HG03280 (cell line): Measurements from ENCODE around the gene SRRM3.
"Not testable (repeated sequence)": the region's sequence is repeated elsewhere in the genome, so short reads cannot be mapped to it uniquely, and the experiment has no call there.

Experiments used
- ATAC-seq: cut with Tn5 transposase; IDR thresholded peaks from one replicate; pipeline ENCODE4 v1.9.1; 2021; ENCODE audit warnings: mild to moderate bottlenecking, moderate library complexity; ENCODE audit not compliant: unreplicated experiment

SRRM3 gene

GRCh38 chr7:76226878-76227423 lies 25.3 kb downstream of the SRRM3 start:
- ATAC-seq, result not testable (repeated sequence)

- no peak for ATAC-seq
These were observed 28.5 kb downstream of the SRRM3 start for GRCh38 chr7:76230214-76230613.

- no peak for ATAC-seq
These were observed 29.4 kb downstream of the SRRM3 start for GRCh38 chr7:76231071-76231470.

GRCh38 chr7:76231583-76231982 lies 29.9 kb downstream of the SRRM3 start:
- ATAC-seq, result no peak

- ATAC-seq, result no peak
These were observed 31.0 kb downstream of the SRRM3 start for GRCh38 chr7:76232698-76233097.

- no peak for ATAC-seq
These were observed 32.0 kb downstream of the SRRM3 start for GRCh38 chr7:76233538-76234281.

GRCh38 chr7:76234282-76234584 lies 32.5 kb downstream of the SRRM3 start:
- no peak for ATAC-seq

- peak; percentile 70 for ATAC-seq
These were observed 33.3 kb downstream of the SRRM3 start for GRCh38 chr7:76234931-76235441.

GRCh38 chr7:76236224-76236623 lies 34.5 kb downstream of the SRRM3 start:
- ATAC-seq, result no peak

- ATAC-seq, result no peak
These were observed 36.6 kb downstream of the SRRM3 start for GRCh38 chr7:76238326-76238725.

- ATAC-seq, result no peak
These were observed 39.4 kb downstream of the SRRM3 start for GRCh38 chr7:76241141-76241540.

GRCh38 chr7:76242517-76243063 lies 40.9 kb downstream of the SRRM3 start:
- ATAC-seq, result not testable (repeated sequence)

- no peak for ATAC-seq
These were observed 43.2 kb downstream of the SRRM3 start for GRCh38 chr7:76244781-76245391.

GRCh38 chr7:76246804-76247389 lies 45.2 kb downstream of the SRRM3 start:
- ATAC-seq, result no peak

GRCh38 chr7:76247938-76248337 lies 46.2 kb downstream of the SRRM3 start:
- no peak for ATAC-seq

GRCh38 chr7:76252021-76252420 lies 50.3 kb downstream of the SRRM3 start:
- no peak for ATAC-seq

- no peak for ATAC-seq
These were observed 53.1 kb downstream of the SRRM3 start for GRCh38 chr7:76254781-76255180.

GRCh38 chr7:76257973-76258372 lies 56.3 kb downstream of the SRRM3 start:
- no peak for ATAC-seq

- ATAC-seq, result no peak
These were observed 57.7 kb downstream of the SRRM3 start for GRCh38 chr7:76259124-76260093.

GRCh38 chr7:76260171-76260703 lies 58.5 kb downstream of the SRRM3 start:
- no peak for ATAC-seq
